D721Med (cell line): ENCODE data around the gene HDLBP.

Source experiments
- DNase-seq: peaks from one replicate; pipeline ENCODE4 v3.0.0; 2011; ENCODE audit warnings: low spot score; ENCODE audit not compliant: insufficient read length
- FAIRE-seq: peaks from 2 replicates; lab custom pipeline; 2011; peaks lifted over from hg19 to GRCh38; lab: Jason Lieb, UNC
- TF ChIP-seq, protein P1 (sequence below): IDR thresholded peaks from 2 replicates; pipeline ENCODE4 v1.5.1; 2012; ENCODE audit warnings: mild to moderate bottlenecking, control low read depth; ENCODE audit not compliant: insufficient read depth; ENCODE audit errors: missing control alignments

The HDLBP gene

GRCh38 chr2:241177526-241178334, 137.7 kb downstream of the HDLBP start:
- FAIRE-seq (no peak), DNase-seq (no peak)
- TF ChIP-seq, protein P1, sequence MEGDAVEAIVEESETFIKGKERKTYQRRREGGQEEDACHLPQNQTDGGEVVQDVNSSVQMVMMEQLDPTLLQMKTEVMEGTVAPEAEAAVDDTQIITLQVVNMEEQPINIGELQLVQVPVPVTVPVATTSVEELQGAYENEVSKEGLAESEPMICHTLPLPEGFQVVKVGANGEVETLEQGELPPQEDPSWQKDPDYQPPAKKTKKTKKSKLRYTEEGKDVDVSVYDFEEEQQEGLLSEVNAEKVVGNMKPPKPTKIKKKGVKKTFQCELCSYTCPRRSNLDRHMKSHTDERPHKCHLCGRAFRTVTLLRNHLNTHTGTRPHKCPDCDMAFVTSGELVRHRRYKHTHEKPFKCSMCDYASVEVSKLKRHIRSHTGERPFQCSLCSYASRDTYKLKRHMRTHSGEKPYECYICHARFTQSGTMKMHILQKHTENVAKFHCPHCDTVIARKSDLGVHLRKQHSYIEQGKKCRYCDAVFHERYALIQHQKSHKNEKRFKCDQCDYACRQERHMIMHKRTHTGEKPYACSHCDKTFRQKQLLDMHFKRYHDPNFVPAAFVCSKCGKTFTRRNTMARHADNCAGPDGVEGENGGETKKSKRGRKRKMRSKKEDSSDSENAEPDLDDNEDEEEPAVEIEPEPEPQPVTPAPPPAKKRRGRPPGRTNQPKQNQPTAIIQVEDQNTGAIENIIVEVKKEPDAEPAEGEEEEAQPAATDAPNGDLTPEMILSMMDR = no peak
